Cardiac fibroblast (primary cell): Measurements from ENCODE around the gene HOXD9.
A peak's percentile ranks its signal among the peaks of the same experiment; 100 is the strongest.

Experiments
- DNase-seq, 2 donors: peaks; one replicate each; pipeline versions ENCODE4 v3.0.0 to v3.0.0-alpha.2; 2010; ENCODE audit warnings: low read depth in 2 of 2
- H3K4me3 ChIP-seq, 2 donors: replicated peaks in 1 of 2; 1 replicate in 1 of 2; 2 replicates in 1 of 2; pipeline ENCODE4 v1.5.1; 2011; ENCODE audit warnings: low read depth in 2 of 2, low read length in 2 of 2, mild to moderate bottlenecking in 2 of 2, moderate library complexity in 1 of 2
- TF ChIP-seq, protein P1 (sequence below): IDR thresholded peaks from one replicate; pipeline ENCODE4 v1.5.1; 2011; ENCODE audit warnings: low read depth, mild to moderate bottlenecking, low read length, inconsistent platforms

The HOXD9 gene

DNA sequence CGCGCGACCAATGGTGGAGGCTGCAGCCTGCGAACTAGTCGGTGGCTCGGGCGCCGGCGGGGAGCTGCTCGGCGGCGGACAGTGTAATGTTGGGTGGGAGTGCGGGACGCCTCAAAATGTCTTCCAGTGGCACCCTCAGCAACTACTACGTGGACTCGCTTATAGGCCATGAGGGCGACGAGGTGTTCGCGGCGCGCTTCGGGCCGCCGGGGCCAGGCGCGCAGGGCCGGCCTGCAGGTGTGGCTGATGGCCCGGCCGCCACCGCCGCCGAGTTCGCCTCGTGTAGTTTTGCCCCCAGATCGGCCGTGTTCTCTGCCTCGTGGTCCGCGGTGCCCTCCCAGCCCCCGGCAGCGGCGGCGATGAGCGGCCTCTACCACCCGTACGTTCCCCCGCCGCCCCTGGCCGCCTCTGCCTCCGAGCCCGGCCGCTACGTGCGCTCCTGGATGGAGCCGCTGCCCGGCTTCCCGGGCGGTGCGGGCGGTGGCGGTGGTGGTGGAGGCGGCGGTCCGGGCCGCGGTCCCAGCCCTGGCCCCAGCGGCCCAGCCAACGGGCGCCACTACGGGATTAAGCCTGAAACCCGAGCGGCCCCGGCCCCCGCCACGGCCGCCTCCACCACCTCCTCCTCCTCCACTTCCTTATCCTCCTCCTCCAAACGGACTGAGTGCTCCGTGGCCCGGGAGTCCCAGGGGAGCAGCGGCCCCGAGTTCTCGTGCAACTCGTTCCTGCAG lies at the start of gene HOXD9:
Gene HOXD9 (plus strand): TSS at position 37 of the 728 bp plus-strand sequence. CDS start 50 bp downstream, at position 87.
- TF ChIP-seq, protein P1, sequence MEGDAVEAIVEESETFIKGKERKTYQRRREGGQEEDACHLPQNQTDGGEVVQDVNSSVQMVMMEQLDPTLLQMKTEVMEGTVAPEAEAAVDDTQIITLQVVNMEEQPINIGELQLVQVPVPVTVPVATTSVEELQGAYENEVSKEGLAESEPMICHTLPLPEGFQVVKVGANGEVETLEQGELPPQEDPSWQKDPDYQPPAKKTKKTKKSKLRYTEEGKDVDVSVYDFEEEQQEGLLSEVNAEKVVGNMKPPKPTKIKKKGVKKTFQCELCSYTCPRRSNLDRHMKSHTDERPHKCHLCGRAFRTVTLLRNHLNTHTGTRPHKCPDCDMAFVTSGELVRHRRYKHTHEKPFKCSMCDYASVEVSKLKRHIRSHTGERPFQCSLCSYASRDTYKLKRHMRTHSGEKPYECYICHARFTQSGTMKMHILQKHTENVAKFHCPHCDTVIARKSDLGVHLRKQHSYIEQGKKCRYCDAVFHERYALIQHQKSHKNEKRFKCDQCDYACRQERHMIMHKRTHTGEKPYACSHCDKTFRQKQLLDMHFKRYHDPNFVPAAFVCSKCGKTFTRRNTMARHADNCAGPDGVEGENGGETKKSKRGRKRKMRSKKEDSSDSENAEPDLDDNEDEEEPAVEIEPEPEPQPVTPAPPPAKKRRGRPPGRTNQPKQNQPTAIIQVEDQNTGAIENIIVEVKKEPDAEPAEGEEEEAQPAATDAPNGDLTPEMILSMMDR = no peak
- H3K4me3 ChIP-seq = peak within 1 kb of the TSS in 1 of 2 donors; percentile 2
- DNase-seq = no peak

DNA sequence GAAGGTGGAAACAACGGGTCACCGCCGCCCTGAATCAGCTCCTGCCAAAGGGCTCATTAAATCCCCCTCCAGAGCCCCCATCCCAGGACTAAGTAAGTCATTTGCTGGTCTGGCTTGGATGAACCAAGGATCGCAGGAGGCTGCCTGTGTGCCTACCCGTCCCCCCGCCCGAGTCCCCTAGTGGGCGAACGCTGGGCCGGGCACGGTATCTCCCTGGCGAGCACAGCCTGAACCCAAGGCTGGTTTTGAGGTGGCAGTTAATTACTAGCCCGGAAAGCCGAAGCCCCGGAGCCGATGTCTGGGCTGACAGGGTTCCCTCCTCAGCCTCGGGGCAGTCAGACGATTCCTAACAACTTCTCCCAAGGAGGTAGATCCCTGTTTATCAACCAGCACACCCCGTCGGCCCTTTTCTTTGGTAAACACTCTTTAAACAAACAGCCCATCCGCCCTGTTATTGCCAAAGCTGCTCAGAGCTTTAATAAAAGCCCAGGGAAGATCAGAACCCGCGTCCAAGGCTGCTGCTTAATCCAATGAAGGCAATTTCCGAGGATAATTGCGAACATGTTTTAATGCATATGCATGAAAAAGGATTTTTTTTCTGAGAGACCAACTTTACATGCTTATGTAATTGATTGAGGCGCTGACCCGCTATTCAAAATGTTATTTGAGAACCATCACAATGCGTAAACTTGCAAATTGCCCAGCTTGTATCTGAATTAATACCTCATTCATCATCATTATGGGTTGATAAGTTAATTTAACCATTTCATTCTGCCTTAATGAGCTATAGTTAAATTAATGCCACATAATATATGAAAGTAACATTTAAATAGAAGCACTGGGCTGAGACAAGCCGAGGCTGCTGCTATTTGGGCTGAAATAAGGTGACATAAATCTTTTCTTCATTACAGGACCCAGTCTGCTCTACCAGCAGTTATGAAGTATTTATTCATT lies 49.3 kb upstream of the HOXD9 start:
- no peak overlapping the region for H3K4me3 ChIP-seq
- TF ChIP-seq, protein P1 = no peak

DNA sequence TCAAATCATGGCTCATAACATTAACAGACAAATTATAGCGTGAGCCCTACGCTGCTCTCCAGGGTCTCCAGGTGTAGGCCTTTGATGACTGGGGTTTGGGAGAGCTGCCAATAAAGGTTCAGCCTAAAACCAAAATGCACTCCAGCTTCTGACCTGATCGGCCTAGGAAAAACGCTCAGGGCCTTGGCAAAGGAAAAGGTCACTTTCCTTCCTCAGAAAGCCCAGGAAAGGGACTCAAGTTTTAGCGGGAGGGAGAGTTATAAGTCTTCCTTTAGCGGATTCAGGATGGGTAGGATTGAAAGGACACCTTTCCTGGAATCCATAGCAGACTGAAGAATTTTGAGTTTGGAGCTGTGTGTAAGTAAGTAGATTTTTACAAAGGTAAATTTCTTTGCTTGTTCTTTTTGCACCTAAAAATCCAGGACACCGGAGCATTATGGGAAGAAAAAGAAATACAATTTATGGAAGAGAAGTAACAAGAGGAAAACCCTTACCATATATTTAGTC lies 47.5 kb upstream of the HOXD9 start:
- TF ChIP-seq, protein P1 = no peak
- no peak overlapping the region for H3K4me3 ChIP-seq

More for the DNA sequence above, 49.3 kb upstream of the HOXD9 start:
- DNase-seq = no peak

DNA sequence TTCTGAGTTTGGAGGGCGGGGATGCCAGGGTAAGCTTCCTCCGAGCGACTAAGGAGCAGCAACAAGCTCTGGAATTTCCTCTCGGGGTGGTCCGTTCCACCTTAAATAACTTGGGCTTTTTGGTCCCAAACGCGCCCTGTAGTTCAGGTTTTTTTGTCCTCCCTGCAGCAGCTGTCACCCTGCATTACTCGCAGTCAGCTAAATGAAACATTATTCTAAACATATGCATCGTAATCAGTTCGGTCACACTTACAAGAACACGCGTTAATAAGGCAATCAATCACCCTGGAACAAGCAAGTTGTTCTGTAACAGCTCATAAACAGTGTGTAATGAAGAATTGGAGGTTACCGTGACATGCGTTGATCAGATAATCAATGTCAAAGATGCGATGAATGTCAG lies 47.0 kb upstream of the HOXD9 start:
- no peak overlapping the region for H3K4me3 ChIP-seq
- DNase-seq = no peak
- TF ChIP-seq, protein P1 = no peak

More for the DNA sequence above, 47.5 kb upstream of the HOXD9 start:
- no peak for DNase-seq

DNA sequence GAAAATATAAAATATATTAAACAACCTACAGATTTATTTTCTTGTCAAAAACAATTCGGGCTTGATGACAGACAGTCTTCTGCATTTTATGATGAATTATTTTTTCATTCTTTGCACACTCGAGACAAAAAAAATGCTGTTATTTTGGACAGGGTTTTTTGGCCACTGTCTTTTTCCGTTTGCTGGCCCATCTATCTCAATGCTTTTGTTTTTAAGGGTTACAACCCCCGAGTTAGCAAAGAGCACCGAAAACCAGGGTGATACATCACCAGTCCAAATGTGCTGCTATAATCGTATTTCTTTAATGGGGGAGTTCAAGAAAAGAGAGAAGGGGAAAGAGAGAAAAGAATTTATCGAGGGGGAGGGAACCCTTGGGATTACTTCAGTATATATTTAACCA lies 46.5 kb upstream of the HOXD9 start:
- H3K4me3 ChIP-seq = no peak overlapping the region
- TF ChIP-seq, protein P1 = no peak
- no peak for DNase-seq

DNA sequence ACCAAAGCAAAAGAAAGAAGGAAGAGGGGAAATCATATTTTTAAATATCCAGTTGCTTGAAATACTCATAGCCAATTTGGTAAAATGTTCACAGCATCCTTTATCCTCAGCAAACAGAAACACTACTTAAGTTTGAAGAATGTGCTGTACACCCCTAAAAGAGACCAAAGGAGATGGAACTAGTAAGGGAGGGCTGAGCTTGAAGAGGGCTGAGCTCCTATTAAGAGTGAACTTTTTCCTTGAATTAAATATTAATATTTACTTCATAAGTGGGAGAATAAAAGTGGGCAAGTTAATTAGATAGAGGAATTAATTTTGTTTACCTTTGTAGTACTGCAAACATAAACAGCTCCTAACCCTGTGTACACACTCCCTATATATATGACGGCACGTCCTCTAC lies 45.7 kb upstream of the HOXD9 start:
- no peak overlapping the region for H3K4me3 ChIP-seq
- DNase-seq = no peak
- TF ChIP-seq, protein P1 = no peak
